HG03066 (cell line): ENCODE data around the gene ALDH3A1.

Source experiments
- ATAC-seq: cut with Tn5 transposase; IDR thresholded peaks from one replicate; pipeline ENCODE4 v1.9.1; 2021; ENCODE audit warnings: low read depth; ENCODE audit not compliant: unreplicated experiment

The ALDH3A1 gene

DNA sequence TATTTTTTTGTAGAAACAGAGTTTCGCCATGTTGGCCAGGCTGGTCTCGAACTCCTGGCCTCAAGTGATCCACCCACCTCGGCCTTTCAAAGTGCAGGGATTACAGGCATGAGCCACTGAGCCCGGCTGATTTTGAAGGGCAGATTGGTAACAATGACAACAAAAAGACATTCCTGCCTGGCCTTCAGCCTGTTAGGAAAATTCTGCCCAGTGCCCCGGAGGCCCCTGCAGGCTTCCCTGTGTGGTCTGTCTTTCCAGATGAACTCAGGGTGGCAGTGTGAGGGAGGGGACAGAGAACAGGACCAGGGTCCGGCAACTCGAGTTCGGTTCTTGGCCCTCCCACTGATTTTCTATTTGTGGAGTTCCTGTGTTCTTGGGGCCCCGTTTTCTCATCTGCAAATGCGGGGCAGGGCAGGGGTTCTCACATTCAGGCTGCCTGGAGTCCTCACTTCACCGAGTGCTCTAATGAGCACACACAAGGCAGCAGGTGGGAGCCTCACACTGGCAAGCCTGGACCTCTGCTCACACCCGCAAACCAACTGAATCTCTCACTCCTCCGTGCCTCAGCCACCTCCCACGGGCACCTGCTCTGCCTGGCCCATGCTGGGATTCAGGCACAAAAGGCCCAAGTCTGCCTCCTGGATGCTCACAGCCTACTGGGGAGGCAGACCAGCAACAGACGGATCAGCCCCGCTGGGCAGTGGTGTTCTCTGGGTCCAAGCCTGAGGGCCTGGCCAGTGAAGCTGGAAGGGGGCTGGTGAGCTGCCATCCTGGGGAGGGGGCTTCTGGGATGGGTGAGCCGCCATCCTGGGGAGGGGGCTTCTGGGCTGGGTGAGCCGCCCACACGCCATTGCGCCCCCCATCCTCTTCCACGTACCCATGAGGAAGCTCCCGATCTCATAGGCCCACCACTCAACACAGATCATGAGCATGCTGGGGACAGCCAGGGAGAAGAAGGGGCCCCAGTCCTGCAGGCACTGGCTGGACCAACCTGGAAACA, 42.0 kb downstream of the ALDH3A1 start:
- ATAC-seq = no peak

DNA sequence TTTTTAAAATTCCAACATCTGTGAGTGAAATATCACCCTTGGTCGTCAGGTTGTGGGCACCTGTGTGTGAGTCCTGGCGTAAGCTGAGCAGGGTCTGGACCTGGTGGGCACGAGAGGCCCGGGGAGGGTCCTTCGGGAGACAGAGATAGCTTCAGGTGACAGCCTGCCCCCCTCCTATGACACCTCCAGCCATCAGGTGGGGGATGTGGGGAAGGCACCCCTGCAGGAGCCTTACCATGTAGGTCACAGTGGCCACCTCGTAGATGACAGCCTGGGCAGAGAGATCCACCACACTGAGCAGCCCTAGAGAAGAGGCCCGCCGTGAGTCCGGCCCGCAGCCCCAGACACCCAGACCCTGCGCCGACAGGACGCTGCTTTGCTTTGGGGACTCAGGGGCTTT, 42.9 kb downstream of the ALDH3A1 start:
- no peak for ATAC-seq

GRCh38 chr17:19703828-19704613, 44.1 kb downstream of the ALDH3A1 start:
- no peak for ATAC-seq

DNA sequence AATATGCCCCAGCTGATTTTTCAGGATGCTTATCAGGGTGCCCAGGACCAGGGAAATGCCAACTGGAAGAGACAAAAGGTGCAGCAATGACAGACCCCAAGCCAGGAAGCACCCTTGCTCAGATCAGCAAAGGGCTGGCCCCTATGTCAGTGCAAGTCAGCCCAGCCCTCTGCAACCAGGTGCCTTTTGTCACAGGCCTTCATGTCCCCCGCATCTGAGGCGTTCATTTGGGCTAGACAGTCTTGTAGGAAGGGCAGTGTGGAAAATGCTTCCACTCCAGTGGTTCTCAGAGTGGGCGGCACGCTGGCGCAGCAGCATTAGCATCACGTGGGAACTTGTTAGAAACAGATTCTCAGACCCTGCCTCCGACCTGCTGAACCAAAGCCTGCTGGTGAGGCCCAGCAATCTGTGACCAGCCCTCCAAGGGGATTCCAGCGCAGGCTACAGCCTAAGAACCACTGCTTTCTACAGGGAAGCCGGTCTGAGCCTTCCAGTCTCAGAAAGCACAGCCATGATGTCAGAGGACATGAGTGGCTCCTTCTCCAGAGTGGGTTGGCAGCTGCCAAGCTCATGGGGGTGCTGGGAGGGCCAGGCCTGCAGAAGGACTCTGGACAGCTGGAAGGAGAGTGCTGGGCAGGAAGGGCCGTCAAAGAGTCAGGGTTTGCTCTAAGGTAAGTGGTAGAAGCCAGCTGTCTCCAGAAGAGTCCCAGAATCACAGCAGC, 44.8 kb downstream of the ALDH3A1 start:
- ATAC-seq = no peak

DNA sequence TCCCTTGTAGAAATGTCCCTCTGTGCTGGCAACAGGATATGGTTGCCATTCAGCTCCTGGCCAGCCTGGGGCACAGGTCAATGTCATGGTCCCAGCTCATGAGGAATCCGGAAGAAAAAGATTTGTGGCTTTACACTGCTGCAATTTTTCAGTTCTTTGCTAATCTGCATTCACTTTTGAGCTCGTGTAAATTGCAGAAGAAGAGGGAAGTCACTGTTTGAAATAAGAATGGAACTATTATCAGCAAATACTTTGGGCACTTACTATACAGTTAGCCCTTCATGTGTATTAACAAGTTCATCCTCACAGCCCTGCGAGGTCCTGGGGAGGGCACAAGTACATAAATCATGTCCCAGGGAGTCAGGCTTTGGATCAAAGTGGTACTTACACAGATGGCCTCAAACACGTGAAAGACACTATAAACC, 45.9 kb downstream of the ALDH3A1 start:
- ATAC-seq = no peak
